K562 (cell line): Measurements from ENCODE around the gene NRP2. TPM values are rescaled to one million over a fixed set of nuclear protein-coding genes. Genes with fewer than 3 reads are reported as not detected.

Experiments used
- ATAC-seq: fragments of 200-7000 bp; cut with Tn5 transposase; 3 replicates; pipeline ENCODE4 v1.9.1; 2020; ENCODE audit warnings: moderate library complexity
- BruUV-seq: library from RNA; stranded (reverse); fragments of 400-500 nt; replicated peaks from 2 replicates; lab custom pipeline; 2021; lab: Mats Ljungman, UMichigan
- CTCF ChIA-PET: fragments of 300-600 bp; formaldehyde crosslinking; extraction: SDS; loops from one replicate; lab custom pipeline; 2021; ENCODE audit warnings: low intra/inter-chr PET ratio; lab: Yijun Ruan, JAX
- POLR2A ChIA-PET: fragments of 300-600, 350-650 bp; sonication (Branson Sonifier 250); formaldehyde crosslinking; extraction: SDS; loops from one replicate; lab custom pipeline; 2021; ENCODE audit warnings: antibody characterized with exemption, inconsistent platforms; lab: Yijun Ruan, JAX
- DNase-seq, 4 experiments: peaks; one replicate each; pipeline versions ENCODE4 v3.0.0 to v3.0.0-alpha.2; 2011 to 2018; ENCODE audit warnings: low spot score in 3 of 4, mixed read lengths in 3 of 4; ENCODE audit errors: extremely low read depth in 1 of 4
- FAIRE-seq: peaks from 2 replicates; lab custom pipeline; 2011; peaks lifted over from hg19 to GRCh38; lab: Jason Lieb, UNC
- H2AFZ ChIP-seq: 2 replicates; pipeline ENCODE4 v1.6.0; 2011; ENCODE audit warnings: low read depth, low read length, control low read depth, inconsistent platforms
- H3K27ac ChIP-seq: fragments of 200-600 bp; 3 replicates; pipeline ENCODE4 v1.8.0; 2011; ENCODE audit warnings: low read depth, mild to moderate bottlenecking, control low read depth, inconsistent platforms, low read length, moderate library complexity, mixed read lengths; ENCODE audit errors: extremely low read depth
- H3K27me3 ChIP-seq, 2 experiments: fragments of 300-600 bp in 1 of 2; 2 replicates in 1 of 2; 3 replicates in 1 of 2; pipeline versions ENCODE4 v1.6.0 to v1.8.0; 2011; ENCODE audit warnings: inconsistent platforms in 2 of 2, low read length in 2 of 2, mild to moderate bottlenecking in 1 of 2, mixed read lengths in 1 of 2, moderate library complexity in 1 of 2; ENCODE audit not compliant: control insufficient read depth in 2 of 2, insufficient read depth in 2 of 2
- H3K36me3 ChIP-seq: fragments of 300-600 bp; 3 replicates; pipeline ENCODE4 v1.8.0; 2011; ENCODE audit warnings: mild to moderate bottlenecking, low read length, inconsistent platforms; ENCODE audit not compliant: control insufficient read depth, insufficient read depth
- H3K4me1 ChIP-seq, 2 experiments: fragments of 200-600 bp in 1 of 2; replicated peaks in 1 of 2; 2 replicates in 1 of 2; 3 replicates in 1 of 2; pipeline versions ENCODE4 v1.5.1 to v1.8.0; 2011; ENCODE audit warnings: inconsistent platforms in 2 of 2, low read length in 2 of 2, mild to moderate bottlenecking in 1 of 2, mixed read lengths in 1 of 2, moderate library complexity in 1 of 2; ENCODE audit not compliant: control insufficient read depth in 2 of 2, insufficient read depth in 2 of 2
- H3K4me2 ChIP-seq: 2 replicates; pipeline ENCODE4 v1.6.1; 2011; ENCODE audit warnings: low read length, control low read depth, inconsistent platforms, mixed read lengths; ENCODE audit not compliant: insufficient read depth
- H3K4me3 ChIP-seq: fragments of 200-600 bp; sonication (generic), shearing (Covaris generic); 2 replicates; pipeline ENCODE4 v1.5.1; 2016; ENCODE audit warnings: control low read depth, inconsistent platforms
- H3K79me2 ChIP-seq: fragments of 200-600 bp; 3 replicates; pipeline ENCODE4 v1.8.0; 2011; ENCODE audit warnings: low read length, inconsistent platforms; ENCODE audit not compliant: control insufficient read depth, insufficient read depth
- H3K9ac ChIP-seq, 2 experiments: 2 replicates each; pipeline versions ENCODE4 v1.6.0 to v1.6.1; 2011; ENCODE audit warnings: low read depth in 2 of 2, low read length in 2 of 2, control low read depth in 1 of 2, inconsistent platforms in 1 of 2, mild to moderate bottlenecking in 1 of 2, mixed read lengths in 1 of 2; ENCODE audit not compliant: insufficient read depth in 1 of 2
- H3K9me1 ChIP-seq: one replicate; pipeline ENCODE4 v1.6.0; 2011; ENCODE audit warnings: inconsistent platforms, mild to moderate bottlenecking, low read length, moderate library complexity; ENCODE audit not compliant: control insufficient read depth, insufficient read depth
- H3K9me3 ChIP-seq: replicated peaks from 2 replicates; pipeline ENCODE4 v1.5.1; 2011; ENCODE audit warnings: low read depth, low read length, inconsistent platforms; ENCODE audit not compliant: control insufficient read depth, insufficient read depth
- H4K20me1 ChIP-seq: replicated peaks from 2 replicates; pipeline ENCODE4 v1.6.1; 2011; ENCODE audit warnings: low read length, inconsistent platforms, mixed read lengths; ENCODE audit not compliant: control insufficient read depth, insufficient read depth
- BRCA1 ChIP-seq, 2 experiments: fragments of 450-650 bp in 1 of 2; sonication (generic) in 1 of 2; formaldehyde crosslinking in 1 of 2; IDR thresholded peaks; 2 replicates each; pipeline versions ENCODE4 v1.5.0 to v1.6.1; 2017 to 2020; ENCODE audit warnings: mild to moderate bottlenecking in 1 of 2, missing genetic modification reagents in 1 of 2
- EWSR1 ChIP-seq: fragments of 450-650 bp; IDR thresholded peaks from 2 replicates; pipeline ENCODE4 v1.6.1; 2018; ENCODE audit warnings: borderline replicate concordance, mild to moderate bottlenecking, low read depth, moderate library complexity; ENCODE audit not compliant: partially characterized antibody
- EZH2 ChIP-seq: IDR thresholded peaks from 2 replicates; pipeline ENCODE4 v1.6.1; 2012; ENCODE audit warnings: low read depth, mild to moderate bottlenecking, inconsistent platforms, low read length, borderline replicate concordance
- FOXP4 ChIP-seq: sonication (generic); formaldehyde crosslinking; IDR thresholded peaks from 2 replicates; pipeline ENCODE4 v1.8.0; 2022; ENCODE audit warnings: mild to moderate bottlenecking, missing genetic modification reagents, borderline replicate concordance
- HLTF ChIP-seq: fragments of 450-650 bp; IDR thresholded peaks from 2 replicates; pipeline ENCODE4 v1.6.1; 2016
- HMG20A ChIP-seq: fragments of 450-650 bp; formaldehyde crosslinking; conservative IDR thresholded peaks from 2 replicates; pipeline ENCODE4 v1.4.0; 2020; ENCODE audit warnings: mild to moderate bottlenecking, mixed read lengths
- MLLT1 ChIP-seq, 2 experiments: fragments of 450-650 bp; IDR thresholded peaks; 2 replicates each; pipeline ENCODE4 v1.6.1; 2016
- MTA3 ChIP-seq: fragments of 450-650 bp; formaldehyde crosslinking; IDR thresholded peaks from 2 replicates; pipeline ENCODE4 v1.6.1; 2017; ENCODE audit warnings: mild to moderate bottlenecking, borderline replicate concordance
- PTBP1 ChIP-seq: fragments of 200-400 bp; formaldehyde crosslinking; IDR thresholded peaks from 2 replicates; pipeline ENCODE4 v1.6.1; 2017; ENCODE audit warnings: low read depth, low read length
- ZFP30 ChIP-seq: fragments of 250-450 bp; sonication (Bioruptor Pico); IDR thresholded peaks from 2 replicates; pipeline ENCODE4 v1.8.0; 2022; ENCODE audit warnings: moderate library complexity, mild to moderate bottlenecking, inconsistent platforms, borderline replicate concordance
- ZNF174 ChIP-seq: fragments of 250-450 bp; sonication (Bioruptor Pico); IDR thresholded peaks from 2 replicates; pipeline ENCODE4 v1.4.0; 2020; ENCODE audit warnings: mild to moderate bottlenecking
- ZNF655 ChIP-seq: fragments of 250-450 bp; sonication (Bioruptor Pico); IDR thresholded peaks from 2 replicates; pipeline ENCODE4 v1.5.0; 2021
- WGBS: fragments of 100-300 bp; shearing (Covaris generic); methylation state at CpG from one replicate; pipeline ENCODE4 v1.1.6; 2016; ENCODE audit warnings: low coverage, mixed read lengths; ENCODE audit not compliant: insufficient coverage; ENCODE audit errors: missing lambda C conversion rate; 5-methylcytosine and 5-hydroxymethylcytosine counted together
- in situ Hi-C: fragments of 300-500 bp; cut with MboI; formaldehyde crosslinking; loops from 4 replicates; pipeline ENCODE4 v1.15.0; 2018; ENCODE audit warnings: inconsistent platforms, mixed read lengths
- intact Hi-C: fragments of 100-400 bp; cut with micrococcal nuclease; formaldehyde crosslinking; loops from 2 replicates; pipeline ENCODE4 v1.14.2; 2022
- polyA plus RNA-seq, 8 experiments: library from polyadenylated mRNA; depleted of rRNA in 4 of 8; stranded (reverse) in 5 of 8; unstranded in 3 of 8; fragments of >200 nt; fragmentation: Nextera tagmentation in 2 of 8; fragmentation: Illumina TruSeq in 1 of 8; extraction: Ambion mirVana in 2 of 8; extraction: Trizol in 1 of 8; gene quantifications; 2 replicates each; pipeline versions ENCODE4 v1.2.1 to v1.2.3, GENCODE V29; 2011 to 2014; ENCODE audit warnings: inconsistent platforms in 1 of 8, missing spikeins in 1 of 8
- total RNA-seq, 7 experiments: library from RNA; depleted of rRNA in 6 of 7; stranded (reverse); fragments of >200 nt in 6 of 7; fragmentation: Illumina TruSeq in 2 of 7; extraction: Trizol in 2 of 7; gene quantifications; 2 replicates each; pipeline versions ENCODE4 v1.2.1 to v1.2.3, GENCODE V29; 2011 to 2021; ENCODE audit warnings: low replicate concordance in 1 of 7

Gene NRP2
- total and polyA plus RNA-seq, 9 of the 15 experiments (the other 6 are each of a cell fraction or from before 2014, with no cell fraction given) = 0.05 to 0.31 (median 0.15) TPM; not detected in 5

GRCh38 chr2:205835251-205835791 lies 153.0 kb downstream of the NRP2 start:
- Histone ChIP-seq H3K4me1 (no peaks in the 10 kb centered on the region), H4K20me1 (no peaks in the 10 kb centered on the region), H3K9me1 (no peaks in the 10 kb centered on the region), H3K9ac (no peak overlapping the region), H3K79me2 (no peaks in the 10 kb centered on the region), H2AFZ (no peak overlapping the region), H3K4me3 (no peak overlapping the region), H3K36me3 (no peaks in the 10 kb centered on the region), H3K27ac (no peak overlapping the region), H3K9me3 (no peaks in the 10 kb centered on the region), H3K27me3 (no peaks in the 10 kb centered on the region), H3K4me2 (no peak overlapping the region)
- ChIA-PET POLR2A (no interaction called here), CTCF (no interaction called here)
- WGBS = 0% methylated on average over 4 of the region's 4 CpGs
- ATAC-seq (no peak), FAIRE-seq (no peak), DNase-seq (no peak)
- no peak for TF ChIP-seq PTBP1
- no peak for TF ChIP-seq FOXP4 (CRISPR knock-in tag)
- no peak for TF ChIP-seq MTA3
- BruUV-seq = no TSS peak
- intact Hi-C loops = no loop called here
- in situ Hi-C loops = no loop called here

GRCh38 chr2:205835923-205836322 lies 153.6 kb downstream of the NRP2 start:
- Histone ChIP-seq H3K27ac (no peak overlapping the region), H3K27me3 (no peaks in the 10 kb centered on the region), H3K4me1 (no peaks in the 10 kb centered on the region), H3K9me3 (no peaks in the 10 kb centered on the region), H4K20me1 (no peaks in the 10 kb centered on the region), H3K79me2 (no peaks in the 10 kb centered on the region), H3K4me2 (no peak overlapping the region), H2AFZ (no peak overlapping the region), H3K9me1 (no peaks in the 10 kb centered on the region), H3K36me3 (no peaks in the 10 kb centered on the region), H3K9ac (no peak overlapping the region), H3K4me3 (no peak overlapping the region)
- ATAC-seq (no peak), DNase-seq (no peak), FAIRE-seq (no peak)
- 0% methylated on average over 5 of the region's 5 CpGs for WGBS
- CTCF ChIA-PET = no interaction called here
- POLR2A ChIA-PET = no interaction called here
- no TSS peak for BruUV-seq
- intact Hi-C loops (no loop called here), in situ Hi-C loops (no loop called here)
- no peak for TF ChIP-seq ZFP30 (CRISPR knock-in tag)
- no peak for TF ChIP-seq MLLT1 (IDR thresholded peaks at IDR 0.05)
- no peak for TF ChIP-seq HMG20A (CRISPR knock-in tag)
- TF ChIP-seq HLTF = no peak
- no peak for TF ChIP-seq ZNF655 (CRISPR knock-in tag)
- TF ChIP-seq BRCA1 (IDR thresholded peaks at IDR 0.05) = no peak
- TF ChIP-seq BRCA1 (CRISPR knock-in tag; IDR thresholded peaks at IDR 0.05) = no peak
- no peak for TF ChIP-seq EWSR1
- no peak for TF ChIP-seq EZH2
- no peak for TF ChIP-seq ZNF174 (CRISPR knock-in tag)
